GM12872 (cell line): Measurements from ENCODE around the gene FFAR3.

Experiments used
- CTCF ChIP-seq: IDR thresholded peaks from 3 replicates; pipeline ENCODE4 v1.5.1; 2011; ENCODE audit warnings: low read depth, mild to moderate bottlenecking, low read length, moderate library complexity; ENCODE audit not compliant: insufficient read depth

The FFAR3 gene

DNA sequence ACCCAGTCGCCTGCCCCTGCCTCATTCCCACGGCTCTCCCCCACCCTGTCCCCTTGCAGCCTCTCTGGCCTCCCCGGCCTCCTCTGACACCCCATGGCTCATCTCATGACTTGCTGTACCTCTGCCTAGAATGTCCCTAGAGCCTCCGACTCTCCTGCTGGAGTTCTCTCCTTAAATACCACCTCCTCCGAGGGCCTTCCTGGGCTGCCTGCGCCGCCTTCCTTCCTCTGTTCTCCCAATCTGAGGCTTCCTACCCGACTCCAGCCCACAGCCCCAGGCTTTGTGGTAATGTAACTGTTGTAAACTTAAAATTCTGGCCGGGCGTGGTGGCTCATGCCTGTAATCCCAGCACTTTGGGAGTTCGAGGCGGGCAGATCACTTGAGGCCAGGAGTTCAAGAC is 40.3 kb downstream of the FFAR3 start:
- TF ChIP-seq CTCF: no peak

- TF ChIP-seq CTCF: no peak
Measured at GRCh38 chr19:35399231-35399630, 41.0 kb downstream of the FFAR3 start.

GRCh38 chr19:35399948-35400772 is 41.9 kb downstream of the FFAR3 start:
- no peak for TF ChIP-seq CTCF

DNA sequence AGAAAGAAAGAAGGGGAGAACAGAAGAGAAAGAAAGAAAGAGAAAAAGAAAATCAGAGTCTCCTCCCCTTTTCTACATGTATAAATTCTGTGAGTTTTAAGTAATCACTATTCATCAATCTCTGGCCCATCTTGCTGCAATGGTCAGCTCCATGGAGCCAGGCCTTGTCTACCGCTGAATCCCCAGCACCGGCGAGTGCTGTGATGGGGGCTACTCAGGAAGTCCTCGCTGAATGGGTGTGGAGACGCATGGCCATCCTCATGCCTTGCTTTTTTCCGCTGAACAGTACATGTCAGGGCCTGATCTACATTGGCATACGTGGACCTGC is 42.5 kb downstream of the FFAR3 start:
- TF ChIP-seq CTCF: no peak

DNA sequence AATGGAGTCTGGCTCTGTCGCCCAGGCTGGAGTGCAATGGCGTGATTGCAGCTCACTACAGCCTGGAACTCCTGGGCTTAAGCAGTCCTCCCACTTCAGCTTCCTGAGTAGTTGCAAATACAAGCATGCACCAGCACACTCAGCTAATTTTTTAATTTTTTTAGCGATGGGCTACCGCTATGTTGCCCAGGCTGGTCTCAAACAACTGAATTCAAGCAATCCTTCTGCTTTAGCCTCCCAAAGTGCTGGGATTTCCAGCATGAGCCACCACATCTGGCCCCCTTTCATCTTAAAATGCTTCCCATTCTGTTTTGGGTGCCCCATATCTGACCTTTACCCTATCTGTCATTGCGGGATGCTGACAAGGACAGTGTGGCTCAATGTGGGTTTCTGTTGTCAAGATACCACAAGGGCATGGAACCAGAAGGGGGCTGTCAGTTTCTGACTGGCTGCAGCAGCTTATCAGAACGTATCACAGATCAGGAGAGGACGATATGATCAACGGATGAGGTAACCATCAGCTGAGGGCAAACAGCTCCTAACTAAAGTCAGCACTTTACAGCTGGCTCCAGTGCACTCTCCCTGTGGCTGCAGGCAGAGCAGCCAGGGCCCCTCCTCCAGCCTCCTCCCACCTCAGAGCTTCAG is 45.0 kb downstream of the FFAR3 start:
- TF ChIP-seq CTCF: no peak

DNA sequence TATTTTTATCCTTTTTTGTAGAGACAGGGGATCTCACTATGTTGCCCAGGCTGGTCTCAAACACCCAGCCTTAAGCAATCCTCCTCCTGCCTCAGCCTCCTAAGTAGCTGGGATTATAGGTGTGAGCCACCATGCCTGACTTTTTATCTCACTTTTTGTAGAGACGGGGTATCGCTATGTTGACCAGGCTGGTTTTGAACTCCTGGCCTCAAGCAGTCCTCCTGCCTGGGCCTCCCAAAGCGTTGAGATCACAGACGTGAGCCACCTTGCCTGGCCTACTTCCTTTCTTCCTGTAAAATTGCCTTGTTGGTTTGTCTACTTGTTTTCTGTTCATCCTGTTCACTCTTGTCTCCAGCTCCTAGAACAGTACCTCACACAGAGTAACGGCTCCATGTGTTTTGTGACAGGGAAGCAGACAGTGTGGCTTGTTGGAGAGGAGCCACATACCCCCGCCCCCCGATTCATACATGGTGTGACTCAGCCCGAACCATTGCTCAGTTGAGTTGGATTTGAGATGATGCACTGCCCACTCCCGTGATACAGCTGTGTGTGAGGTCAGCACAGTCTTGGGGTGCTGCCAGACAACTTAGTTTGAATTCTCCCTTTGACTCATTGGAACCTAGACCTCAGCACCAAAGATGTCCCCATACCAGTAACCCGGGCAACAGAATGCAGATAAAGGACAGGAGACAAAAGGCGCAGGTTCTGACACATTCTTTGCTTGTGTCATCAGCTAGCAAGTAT is 46.8 kb downstream of the FFAR3 start:
- no peak for TF ChIP-seq CTCF

- TF ChIP-seq CTCF: no peak
Measured at GRCh38 chr19:35407619-35408018, 49.4 kb downstream of the FFAR3 start.
